GM19397 (cell line): ENCODE data around the gene CCDC27.

Experiments
- ATAC-seq: cut with Tn5 transposase; IDR thresholded peaks from one replicate; pipeline ENCODE4 v1.9.1; 2021; ENCODE audit warnings: mild to moderate bottlenecking, moderate library complexity; ENCODE audit not compliant: unreplicated experiment

The CCDC27 gene

GRCh38 chr1:3750741-3751140 is 1.5 kb upstream of the CCDC27 start:
- no peak for ATAC-seq

- ATAC-seq: no peak
Observed at GRCh38 chr1:3753656-3754454, 1.6 kb downstream of the CCDC27 start.

GRCh38 chr1:3756394-3756793 is 4.1 kb downstream of the CCDC27 start:
- ATAC-seq: no peak

- no peak for ATAC-seq
Observed at GRCh38 chr1:3759164-3759563, 6.9 kb downstream of the CCDC27 start.

GRCh38 chr1:3759796-3760195 is 7.5 kb downstream of the CCDC27 start:
- no peak for ATAC-seq

GRCh38 chr1:3761296-3762010 is 9.2 kb downstream of the CCDC27 start:
- no peak for ATAC-seq

- no peak for ATAC-seq
Observed at GRCh38 chr1:3762151-3762872, 10.1 kb downstream of the CCDC27 start.

GRCh38 chr1:3762873-3763228 is 10.6 kb downstream of the CCDC27 start:
- no peak for ATAC-seq

GRCh38 chr1:3763351-3764125 is 11.3 kb downstream of the CCDC27 start:
- ATAC-seq: no peak

GRCh38 chr1:3767328-3767925 is 15.2 kb downstream of the CCDC27 start:
- ATAC-seq: no peak

- ATAC-seq: no peak
Observed at GRCh38 chr1:3768811-3769390, 16.7 kb downstream of the CCDC27 start.

GRCh38 chr1:3770047-3770765 is 18.0 kb downstream of the CCDC27 start:
- ATAC-seq: no peak

GRCh38 chr1:3771108-3772026 is 19.1 kb downstream of the CCDC27 start:
- no peak for ATAC-seq

GRCh38 chr1:3772027-3772714 is 19.9 kb downstream of the CCDC27 start:
- ATAC-seq: peak; percentile 70

- ATAC-seq: no peak
Observed at GRCh38 chr1:3772715-3773571, 20.7 kb downstream of the CCDC27 start, which contains the start of gene SMIM1. Gene SMIM1, plus strand, starts transcription at chr1:3772749. Its CDS starts 2,625 bp downstream, at chr1:3775374.

GRCh38 chr1:3773572-3774275 is 21.5 kb downstream of the CCDC27 start:
- ATAC-seq: no peak
